Activated CD8-positive, alpha-beta memory T cell treated with anti-CD3 and anti-CD28 coated beads, Interleukin-2, amount 50 U/mL, for 24 hours (primary cell): ENCODE data around the gene LTBP1.
"Not testable (repeated sequence)": the region's sequence is repeated elsewhere in the genome, so short reads cannot be mapped to it uniquely, and the experiment has no call there.

Experiments used
- DNase-seq: peaks from one replicate; pipeline ENCODE4 v3.0.0-alpha.2; 2020; ENCODE audit errors: extremely low read depth

Gene LTBP1

GRCh38 chr2:33430077-33430476, 483.3 kb downstream of the LTBP1 start:
- DNase-seq = no peak

GRCh38 chr2:33430856-33431255, 484.1 kb downstream of the LTBP1 start:
- DNase-seq = no peak

DNA sequence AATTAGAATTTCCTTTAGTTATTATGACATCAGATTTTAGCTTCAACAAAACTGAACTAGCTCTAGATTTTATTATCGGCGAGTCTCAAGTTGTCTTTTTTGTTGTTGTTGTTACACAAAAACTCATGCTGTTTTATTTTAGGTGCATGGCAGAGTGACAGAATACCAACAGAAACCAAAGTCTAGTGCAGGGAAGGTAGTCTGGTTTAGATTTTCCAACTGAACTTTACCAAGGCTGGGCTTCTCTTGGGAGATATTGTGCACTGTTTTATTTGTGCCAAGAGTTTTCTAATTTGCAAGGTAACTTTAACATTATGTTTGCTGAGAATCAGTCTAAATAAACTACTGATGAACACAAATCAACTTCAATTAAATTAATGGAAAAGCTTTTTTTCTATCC, 486.1 kb downstream of the LTBP1 start:
- DNase-seq = no peak

- DNase-seq = no peak
Measured at GRCh38 chr2:33433279-33434235, 486.8 kb downstream of the LTBP1 start.

DNA sequence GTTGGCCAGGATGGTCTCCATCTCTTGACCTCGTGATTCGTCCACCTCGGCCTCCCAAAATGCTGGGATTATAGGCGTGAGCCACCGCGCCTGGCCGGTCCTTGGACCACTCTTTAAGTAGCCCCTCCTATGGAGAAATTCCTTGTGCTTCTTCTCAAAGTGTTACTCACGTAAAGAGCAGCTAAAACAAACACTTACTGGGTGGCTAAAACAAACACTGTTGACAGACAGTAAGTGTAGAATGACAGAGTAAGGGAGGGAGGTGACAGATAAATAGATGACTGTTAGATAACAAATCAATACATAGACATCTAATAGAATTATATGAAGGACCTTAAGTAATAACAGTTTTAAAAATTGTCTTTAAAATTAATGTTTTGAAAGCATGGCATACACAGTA, 488.8 kb downstream of the LTBP1 start:
- DNase-seq = no peak

DNA sequence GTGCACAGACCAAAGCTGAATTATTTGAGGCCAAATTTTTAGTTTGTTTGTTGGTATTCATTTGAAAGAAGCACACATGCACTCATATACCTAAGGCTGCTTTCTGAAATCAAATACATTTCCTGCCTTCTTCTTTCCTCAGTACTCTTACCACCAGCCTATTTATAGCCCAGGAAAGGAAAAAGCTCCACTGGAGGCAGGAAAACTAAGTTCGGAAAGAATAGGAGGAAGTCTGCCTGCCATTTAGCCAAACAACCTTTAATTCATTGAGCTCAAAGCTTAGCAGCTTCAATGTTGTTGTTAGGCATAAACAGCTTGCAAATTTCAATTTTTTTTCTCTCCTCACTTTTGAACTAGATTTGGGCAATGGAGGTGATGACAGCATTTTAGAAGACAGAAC, 489.3 kb downstream of the LTBP1 start:
- DNase-seq = no peak

DNA sequence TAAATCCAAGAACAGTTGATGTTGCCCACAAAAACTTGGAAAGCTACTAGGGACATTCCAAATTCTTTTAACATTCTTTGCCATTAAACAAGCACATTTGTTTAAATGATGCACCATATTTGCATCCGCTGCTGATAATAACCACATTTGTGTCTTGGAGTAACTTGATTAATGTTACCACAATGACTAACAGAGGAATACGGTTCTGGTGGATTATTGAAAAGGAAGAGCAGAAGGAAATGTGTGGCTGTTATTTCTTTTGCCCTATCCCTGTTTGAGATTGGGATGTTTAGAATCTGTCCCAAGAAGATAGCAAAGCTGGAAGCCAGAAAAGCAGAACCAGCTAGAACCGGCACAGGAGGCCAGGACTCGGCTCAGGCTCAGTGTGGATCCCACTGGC, 490.5 kb downstream of the LTBP1 start:
- no peak for DNase-seq

GRCh38 chr2:33437815-33438214, 491.1 kb downstream of the LTBP1 start:
- DNase-seq = no peak

DNA sequence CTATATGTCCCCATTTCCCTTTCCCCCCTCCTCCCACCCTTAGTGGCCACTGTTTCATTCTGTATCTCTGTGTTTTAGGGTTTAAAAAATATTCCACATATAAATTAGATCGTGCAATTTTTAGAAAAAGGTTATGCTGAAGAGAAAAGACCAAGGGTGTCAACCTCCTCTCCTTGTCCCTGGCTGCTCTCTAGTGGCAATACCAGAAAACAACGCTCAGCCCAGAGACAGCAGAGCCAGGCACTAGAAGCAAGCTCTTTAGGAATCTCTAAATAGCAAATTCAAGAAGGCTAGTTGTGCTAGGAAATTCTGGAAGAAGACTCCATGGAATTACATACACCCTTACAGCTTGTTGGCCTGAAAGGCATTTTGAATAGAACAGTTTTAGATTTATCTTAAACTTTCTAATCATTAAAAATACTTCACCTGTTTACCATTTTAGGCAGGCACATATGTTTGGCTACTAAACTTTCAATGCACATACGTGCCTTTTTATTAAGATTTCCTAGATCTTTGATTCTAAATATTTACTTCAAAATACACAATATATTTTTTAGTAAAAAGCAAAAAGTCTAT, 494.6 kb downstream of the LTBP1 start:
- no peak for DNase-seq

DNA sequence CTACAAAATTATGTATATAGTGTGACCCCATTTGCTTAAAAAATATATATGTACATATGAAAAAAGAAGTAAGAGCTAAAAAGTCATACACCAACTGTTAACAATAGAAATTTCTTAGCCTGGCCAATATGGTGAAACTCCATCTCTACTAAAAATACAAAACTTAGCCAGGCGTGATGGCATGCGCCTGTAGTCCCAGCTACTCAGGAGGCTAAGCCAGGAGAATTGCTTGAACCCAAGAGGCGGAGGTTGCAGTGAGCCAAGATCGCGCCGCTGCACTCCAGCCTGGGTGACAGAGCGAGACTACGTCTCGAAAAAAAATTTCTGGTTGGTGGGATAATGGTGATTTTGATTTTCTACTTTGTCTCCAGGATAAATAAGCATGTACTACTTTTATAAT, 495.3 kb downstream of the LTBP1 start:
- not testable (repeated sequence) for DNase-seq

GRCh38 chr2:33442528-33443079, 495.9 kb downstream of the LTBP1 start:
- DNase-seq = no peak

- DNase-seq = no peak
Measured at GRCh38 chr2:33443274-33443829, 496.6 kb downstream of the LTBP1 start.

GRCh38 chr2:33444967-33445366, 498.2 kb downstream of the LTBP1 start:
- DNase-seq = no peak

GRCh38 chr2:33448220-33448899, 501.6 kb downstream of the LTBP1 start:
- DNase-seq = no peak
